GM13976 (cell line): Measurements from ENCODE around the gene INSC.

Experiments
- DNase-seq: peaks from one replicate; pipeline ENCODE4 v3.0.0; 2012; ENCODE audit warnings: low spot score
- CTCF ChIP-seq: IDR thresholded peaks from 2 replicates; pipeline ENCODE4 v1.5.1; 2012; ENCODE audit warnings: borderline replicate concordance, mild to moderate bottlenecking; ENCODE audit not compliant: insufficient read depth; ENCODE audit errors: extremely low read depth, missing control alignments, control extremely low read depth
- in situ Hi-C: fragments of 300-500 bp; cut with MboI; formaldehyde crosslinking; loops from one replicate; pipeline ENCODE4 v1.12.0; 2022; ENCODE audit warnings: low sequenced_read_pairs, mixed read lengths, inconsistent platforms; ENCODE audit not compliant: unreplicated experiment

The INSC gene

GRCh38 chr11:15288863-15289262 lies 174.1 kb downstream of the INSC start:
- TF ChIP-seq CTCF: no peak
- in situ Hi-C loops: no loop called here

GRCh38 chr11:15289723-15290122 lies 175.0 kb downstream of the INSC start:
- no peak for TF ChIP-seq CTCF
- no peak for DNase-seq
- in situ Hi-C loops: no loop called here

More at GRCh38 chr11:15288863-15289262, 174.1 kb downstream of the INSC start:
- DNase-seq: no peak

GRCh38 chr11:15291885-15292284 lies 177.2 kb downstream of the INSC start:
- TF ChIP-seq CTCF: no peak
- in situ Hi-C loops: no loop called here
- DNase-seq: no peak

- in situ Hi-C loops: no loop called here
- DNase-seq: no peak
- no peak for TF ChIP-seq CTCF
Observed at GRCh38 chr11:15293975-15294620, 179.4 kb downstream of the INSC start.

GRCh38 chr11:15295695-15296094 lies 181.0 kb downstream of the INSC start:
- no peak for TF ChIP-seq CTCF
- in situ Hi-C loops: no loop called here
- DNase-seq: no peak
